T-helper 2 cell (primary cell): ENCODE results near the gene PRR13.
A peak's percentile ranks its signal among the peaks of the same experiment; 100 is the strongest.
"Not testable (repeated sequence)": the region's sequence is repeated elsewhere in the genome, so short reads cannot be mapped to it uniquely, and the experiment has no call there.

Experiments used
- DNase-seq, 5 experiments: peaks; one replicate each; pipeline versions ENCODE4 v3.0.0 to v3.0.0-alpha.2; 2012 to 2022

Gene PRR13

GRCh38 chr12:53472056-53472582 is 30.6 kb downstream of the PRR13 start:
- DNase-seq: no peak

GRCh38 chr12:53474077-53474476 is 32.5 kb downstream of the PRR13 start:
- DNase-seq: no peak

DNA sequence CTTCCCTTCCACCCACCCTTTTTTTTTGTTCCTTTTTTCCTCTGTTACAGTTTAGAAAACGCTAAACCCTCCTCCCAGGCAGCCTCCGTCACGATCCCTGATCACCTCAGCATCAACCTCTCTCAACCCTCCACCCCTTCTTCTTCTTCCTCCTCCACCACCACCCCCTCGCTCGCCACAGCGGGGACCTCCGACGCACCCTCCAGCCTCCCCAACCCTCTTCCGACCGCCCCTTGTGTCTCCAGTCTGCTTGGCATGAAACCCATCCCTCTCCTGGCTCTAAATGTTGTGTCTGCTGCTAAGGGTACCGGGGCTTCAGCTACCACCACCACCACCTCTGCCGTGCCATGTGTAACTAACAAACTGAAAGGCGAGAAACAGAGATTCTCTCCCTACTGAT is 33.3 kb downstream of the PRR13 start:
- no peak for DNase-seq

DNA sequence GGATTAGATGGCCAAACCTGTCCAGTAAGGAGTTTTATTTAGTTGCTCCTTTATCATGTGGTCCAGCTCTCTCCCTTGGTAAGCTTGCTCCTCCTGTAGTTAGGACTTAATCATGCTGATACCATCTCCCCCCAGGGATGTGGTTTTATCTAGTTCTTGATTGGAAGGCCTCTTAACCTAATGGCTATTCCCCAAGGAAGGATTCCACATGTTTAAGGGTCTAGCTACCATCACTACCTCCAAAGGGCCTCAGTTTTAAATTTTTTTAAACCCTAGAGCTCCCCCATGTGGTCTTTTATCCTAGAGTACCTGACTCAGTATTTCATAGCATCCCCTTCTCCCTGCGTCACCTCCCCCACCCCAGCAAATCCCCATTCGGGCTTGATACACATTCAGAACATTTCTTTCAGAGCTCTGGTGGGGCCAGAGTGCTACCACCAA is 35.3 kb downstream of the PRR13 start:
- DNase-seq: no peak

- no peak for DNase-seq
Measured at GRCh38 chr12:53478865-53479264, 37.3 kb downstream of the PRR13 start.

GRCh38 chr12:53479331-53479730 is 37.8 kb downstream of the PRR13 start:
- no peak for DNase-seq

GRCh38 chr12:53480491-53481442 is 39.2 kb downstream of the PRR13 start:
- no peak for DNase-seq

DNA sequence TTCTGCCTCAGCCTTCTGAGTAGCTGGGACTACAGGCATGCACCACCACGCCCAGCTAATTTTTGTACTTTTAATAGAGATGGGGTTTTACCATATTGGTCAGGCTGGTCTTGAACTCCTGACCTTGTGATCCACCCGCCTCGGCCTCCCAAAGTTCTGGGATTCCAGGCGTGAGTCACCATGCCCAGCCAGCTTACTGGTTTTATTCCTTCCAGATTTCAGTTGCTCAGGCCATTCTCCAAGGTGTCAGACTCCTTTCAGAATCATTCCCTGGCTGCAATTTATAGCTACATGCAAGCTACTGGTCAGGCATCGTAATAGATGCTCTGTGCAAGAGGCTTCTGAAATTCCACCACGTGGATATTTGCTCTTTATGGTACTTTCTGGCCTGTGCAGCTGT is 39.9 kb downstream of the PRR13 start:
- not testable (repeated sequence) for DNase-seq

- peak in 1 of 5 experiments; percentile 39 for DNase-seq
Measured at GRCh38 chr12:53481939-53482586, 40.5 kb downstream of the PRR13 start.

- DNase-seq: no peak
Measured at GRCh38 chr12:53482626-53483168, 41.2 kb downstream of the PRR13 start.

- no peak for DNase-seq
Measured at GRCh38 chr12:53483225-53483978, 41.9 kb downstream of the PRR13 start.

GRCh38 chr12:53483979-53484377 is 42.4 kb downstream of the PRR13 start:
- DNase-seq: no peak

DNA sequence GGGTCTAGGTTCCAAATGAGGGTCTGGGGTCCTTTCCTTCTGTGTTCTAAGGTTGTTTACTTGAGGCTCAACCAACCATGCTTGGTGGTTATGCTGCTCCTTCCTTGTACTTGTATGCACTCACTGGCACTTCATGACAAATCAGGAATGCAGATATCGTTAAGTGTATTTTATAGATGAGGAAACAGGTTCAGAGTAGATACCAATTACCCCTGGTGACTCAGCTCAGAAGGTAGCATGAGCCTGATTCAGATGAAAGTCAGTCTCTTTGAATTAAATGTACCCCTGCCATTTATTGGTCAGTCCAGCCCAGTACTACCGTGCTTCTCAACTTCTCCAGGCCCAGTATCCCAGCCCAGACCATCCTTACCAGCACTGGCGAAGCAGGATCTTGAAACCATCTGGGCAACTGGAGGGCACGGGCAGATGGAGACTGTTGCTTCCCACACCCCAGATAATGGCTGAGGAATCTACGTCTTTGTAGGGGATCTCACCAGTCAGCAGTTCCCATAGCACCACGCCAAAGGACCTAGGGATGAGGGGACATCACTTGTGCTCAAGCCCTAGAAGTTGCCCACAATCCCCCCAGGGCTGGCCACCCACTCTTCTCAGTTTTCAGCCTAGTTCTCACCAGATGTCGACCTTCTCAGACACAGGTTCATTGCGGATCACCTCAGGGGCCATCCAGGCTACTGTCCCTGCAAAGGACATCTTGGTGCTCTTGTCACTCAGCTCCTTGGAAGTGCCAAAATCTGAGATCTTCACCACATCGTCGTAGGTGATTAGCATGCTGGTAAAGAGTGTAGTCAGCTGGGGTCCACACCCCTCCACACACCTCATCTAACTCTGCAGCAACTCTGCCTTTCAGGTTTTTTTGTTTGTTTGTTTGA is 43.4 kb downstream of the PRR13 start:
- no peak for DNase-seq

DNA sequence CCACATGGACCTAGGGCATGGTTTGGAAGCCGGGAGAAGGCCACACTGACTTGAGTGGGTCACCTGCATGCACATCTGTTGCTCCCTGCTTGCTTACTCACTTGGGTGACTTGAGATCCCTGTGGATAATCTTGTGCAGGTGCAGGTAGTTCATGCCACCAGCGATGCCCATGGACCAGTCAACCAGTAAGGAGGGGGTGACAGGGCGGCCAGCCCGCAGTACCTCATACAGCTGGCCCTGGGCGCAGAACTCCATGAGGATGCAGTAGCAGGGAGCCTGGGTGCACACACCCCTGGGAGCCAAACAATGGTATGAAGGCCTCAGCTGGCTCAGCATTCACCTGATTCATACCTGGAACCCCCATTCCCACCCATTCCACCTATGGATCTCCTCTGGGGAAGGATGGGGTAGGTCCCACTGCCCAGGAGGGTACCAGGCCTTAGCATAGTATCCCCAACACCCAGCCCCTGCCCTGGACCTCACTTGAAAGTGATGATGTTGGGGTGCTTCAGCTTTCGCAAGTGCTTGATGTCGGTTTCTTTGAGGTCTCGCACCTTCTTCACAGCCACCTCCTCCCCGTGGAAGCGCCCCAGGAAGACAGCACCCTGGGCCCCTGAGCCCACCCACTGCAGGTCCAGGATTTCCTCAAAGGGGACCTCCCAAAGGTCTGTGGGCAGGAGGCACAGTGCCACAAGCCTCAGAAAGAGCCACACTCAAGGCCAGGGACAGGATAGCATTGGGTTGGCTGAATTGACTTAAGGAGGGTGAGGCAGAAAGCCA is 44.6 kb downstream of the PRR13 start:
- no peak for DNase-seq

DNA sequence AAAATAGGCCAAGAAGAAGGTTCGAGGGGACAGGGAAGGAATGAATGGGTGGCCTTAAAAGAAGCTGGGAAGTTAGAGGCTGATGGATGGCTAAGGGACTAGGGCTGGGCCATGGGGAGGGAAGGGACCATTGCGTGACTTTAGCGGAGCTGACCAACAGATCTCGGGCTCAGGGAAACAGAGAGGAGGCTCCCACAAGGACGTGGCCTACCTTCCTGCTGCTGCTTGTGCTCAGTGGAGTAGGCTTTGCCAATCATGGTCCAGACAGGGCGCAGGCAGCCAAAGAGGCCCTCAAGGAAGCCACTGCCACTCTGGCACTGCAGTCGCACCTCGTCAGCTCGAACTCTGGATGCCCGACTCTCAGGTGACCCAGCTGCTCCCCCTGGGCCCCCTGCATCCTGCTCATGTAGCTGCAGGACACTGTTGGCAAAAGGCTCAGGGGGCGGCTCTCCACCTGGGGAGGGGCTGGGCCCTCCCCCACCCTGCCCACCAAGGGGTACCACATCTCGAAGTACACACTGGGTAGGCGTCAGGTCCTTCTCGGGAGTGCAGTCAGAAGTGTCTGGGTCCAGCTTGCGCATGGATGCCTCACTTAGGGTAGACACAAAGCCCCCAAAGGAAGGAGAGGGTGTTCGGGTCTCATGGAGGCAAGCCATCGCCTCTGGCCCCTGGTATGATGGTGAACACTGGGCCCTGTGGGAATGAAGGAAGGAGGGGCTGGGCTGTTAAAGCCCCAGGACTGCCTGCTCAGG is 45.4 kb downstream of the PRR13 start:
- no peak for DNase-seq

DNA sequence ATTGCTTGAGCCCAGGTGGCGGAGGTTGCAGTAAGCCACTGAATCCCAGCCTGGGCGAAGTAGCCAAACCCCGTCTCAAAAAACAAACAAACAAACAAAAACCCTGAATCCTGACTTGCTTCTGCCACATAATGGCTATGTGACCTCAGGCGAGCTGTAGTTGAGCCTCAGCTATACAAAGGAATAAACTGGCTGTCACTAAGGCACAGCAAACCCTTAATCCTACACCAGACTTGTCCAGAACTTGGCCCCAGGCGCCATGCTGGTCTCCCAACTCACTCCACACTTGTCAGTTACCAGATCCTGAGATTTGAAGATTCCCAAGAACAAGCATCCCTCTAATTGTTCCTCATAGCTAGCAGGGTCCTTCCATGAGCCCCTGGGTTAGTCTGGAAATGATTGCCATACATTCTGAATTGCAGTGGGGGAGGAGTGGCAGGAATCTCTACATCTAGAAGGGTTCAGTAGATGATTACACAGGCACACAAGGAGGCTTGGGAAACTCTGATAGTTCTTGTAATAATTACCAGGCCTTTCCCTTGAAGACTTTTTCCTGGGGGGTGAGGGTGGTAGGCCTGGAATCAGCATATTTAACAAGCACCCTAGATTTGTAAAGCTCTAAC is 47.8 kb downstream of the PRR13 start:
- DNase-seq: no peak

DNA sequence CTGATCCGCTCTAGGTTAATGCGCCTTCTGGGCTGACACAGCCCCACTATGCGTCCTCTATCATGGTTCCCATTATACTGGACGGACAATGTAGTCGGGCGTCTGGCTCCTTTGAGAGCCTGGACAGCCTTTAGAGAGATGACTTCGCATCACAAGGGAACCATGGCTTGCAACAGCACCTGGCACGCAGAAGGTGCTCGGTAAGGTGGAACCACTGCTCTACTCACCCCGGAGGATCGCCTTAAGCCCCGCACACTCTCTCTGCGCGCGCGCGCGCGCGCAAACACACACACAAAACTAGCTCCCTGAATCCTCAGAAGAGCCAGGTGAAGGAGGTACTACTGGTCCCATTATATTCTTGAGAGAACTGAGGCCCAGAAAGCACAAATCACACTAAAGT is 50.7 kb downstream of the PRR13 start:
- DNase-seq: no peak

DNA sequence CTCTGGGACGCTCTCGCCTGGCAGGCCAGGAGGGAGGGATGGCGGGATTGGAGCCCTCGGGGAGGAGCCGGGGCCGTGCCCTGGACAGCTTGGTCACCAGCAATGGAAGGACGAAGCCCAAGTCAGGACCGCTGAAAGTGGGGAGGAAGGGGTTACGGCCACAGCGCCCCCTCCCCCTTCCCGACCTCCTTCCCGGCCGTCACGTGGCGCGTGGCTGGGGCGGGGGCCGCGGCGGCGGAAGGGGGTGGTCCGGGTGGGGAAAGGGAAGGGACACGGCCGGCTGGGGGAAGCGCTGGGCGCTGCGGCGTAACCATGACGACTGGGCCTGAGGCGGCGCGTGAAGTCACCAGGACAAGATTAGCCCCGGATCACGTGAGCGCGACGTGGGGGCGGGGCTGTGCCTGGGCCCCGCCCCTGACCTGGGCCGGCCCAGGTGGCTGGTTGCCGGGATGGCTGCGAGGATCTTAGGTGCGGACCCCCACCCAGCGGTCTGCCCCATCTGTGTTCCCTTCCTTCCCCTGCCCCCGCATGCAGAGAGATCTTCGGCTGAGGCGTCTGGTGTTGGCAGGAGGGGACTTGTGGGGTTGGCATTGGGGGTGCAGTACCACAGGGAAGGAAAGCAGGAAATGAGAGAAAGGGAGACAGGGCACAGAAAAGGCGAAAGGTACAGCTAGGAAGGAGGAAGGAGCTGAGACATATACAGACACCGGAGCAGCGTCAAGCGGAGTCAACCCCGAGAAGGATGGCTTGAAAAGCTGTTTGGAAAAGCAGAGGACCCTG is 51.5 kb downstream of the PRR13 start:
- DNase-seq: peak; percentile 74 to 81 (median 78)
